Measurements from ENCODE around the gene DOCK4.

DOCK4 gene

GRCh38 chr7:112192236-112193154 is 13.7 kb downstream of the DOCK4 start:
- DNase-seq (ENCODE audit: low read depth) = peak; percentile 61

GRCh38 chr7:112190120-112190519 is 16.1 kb downstream of the DOCK4 start:
- no peak for DNase-seq (ENCODE audit: low read depth)

- no peak for DNase-seq (ENCODE audit: low read depth)
Observed at GRCh38 chr7:112189691-112190090, 16.5 kb downstream of the DOCK4 start.

- no peak for DNase-seq (ENCODE audit: low read depth)
Observed at GRCh38 chr7:112188257-112188656, 17.9 kb downstream of the DOCK4 start.

GRCh38 chr7:112186300-112186699 is 19.9 kb downstream of the DOCK4 start:
- no peak for DNase-seq (ENCODE audit: low read depth)

GRCh38 chr7:112185005-112185834 is 21.0 kb downstream of the DOCK4 start:
- no peak for DNase-seq (ENCODE audit: low read depth)

- DNase-seq (ENCODE audit: low read depth) = no peak
Observed at GRCh38 chr7:112184455-112184854, 21.7 kb downstream of the DOCK4 start.

- DNase-seq (ENCODE audit: low read depth) = no peak
Observed at GRCh38 chr7:112183266-112183665, 22.9 kb downstream of the DOCK4 start.

- DNase-seq (ENCODE audit: low read depth) = no peak
Observed at GRCh38 chr7:112182749-112183148, 23.4 kb downstream of the DOCK4 start.

GRCh38 chr7:112180223-112180622 is 26.0 kb downstream of the DOCK4 start:
- DNase-seq (ENCODE audit: low read depth) = no peak

- DNase-seq (ENCODE audit: low read depth) = no peak
Observed at GRCh38 chr7:112176693-112177415, 29.3 kb downstream of the DOCK4 start.

- no peak for DNase-seq (ENCODE audit: low read depth)
Observed at GRCh38 chr7:112176241-112176640, 30.0 kb downstream of the DOCK4 start.

GRCh38 chr7:112174192-112174591 is 32.0 kb downstream of the DOCK4 start:
- no peak for DNase-seq (ENCODE audit: low read depth)

- no peak for DNase-seq (ENCODE audit: low read depth)
Observed at GRCh38 chr7:112173568-112173905, 32.7 kb downstream of the DOCK4 start.

GRCh38 chr7:112172870-112173567 is 33.2 kb downstream of the DOCK4 start:
- DNase-seq (ENCODE audit: low read depth) = no peak

- DNase-seq (ENCODE audit: low read depth) = no peak
Observed at GRCh38 chr7:112171673-112172072, 34.5 kb downstream of the DOCK4 start.

- no peak for DNase-seq (ENCODE audit: low read depth)
Observed at GRCh38 chr7:112168915-112169314, 37.3 kb downstream of the DOCK4 start.

- DNase-seq (ENCODE audit: low read depth) = no peak
Observed at GRCh38 chr7:112167147-112167546, 39.1 kb downstream of the DOCK4 start.

- DNase-seq (ENCODE audit: low read depth) = no peak
Observed at GRCh38 chr7:112162784-112163506, 43.3 kb downstream of the DOCK4 start.

- peak; percentile 37 for DNase-seq (ENCODE audit: low read depth)
Observed at GRCh38 chr7:112162142-112162766, 43.9 kb downstream of the DOCK4 start.
